ENCODE measurements around the gene LRRC49.

DNA sequence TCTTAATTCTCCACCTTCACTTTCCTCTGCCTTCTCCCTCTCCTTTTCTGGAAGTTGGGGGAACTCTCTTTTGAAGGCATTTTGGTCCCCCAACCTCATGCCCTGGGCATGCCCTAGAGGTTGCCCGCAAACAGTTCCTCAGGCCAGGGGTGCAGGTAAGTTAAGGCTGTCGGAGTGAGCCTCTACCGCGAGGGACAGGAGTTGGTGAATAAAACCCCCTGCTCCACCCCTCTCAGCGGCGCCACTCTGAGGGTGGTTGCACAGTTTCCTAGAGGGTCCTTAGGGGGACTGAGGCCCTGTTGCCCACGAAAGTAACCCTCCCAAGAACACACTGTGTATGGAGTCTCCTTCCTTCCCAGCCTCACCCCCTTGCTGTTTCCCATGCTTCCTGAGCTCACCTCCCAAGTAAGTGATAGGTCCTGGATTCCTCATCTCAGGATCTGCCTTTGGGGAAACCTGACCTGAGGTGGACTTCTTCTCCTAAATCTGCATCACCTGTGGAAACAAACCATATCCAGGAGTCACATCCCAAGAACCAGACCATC is 199.5 kb downstream of the LRRC49 start:
- TF ChIP-seq EZH2 (IDR thresholded peaks at IDR 0.05) (no peak), POLR2AphosphoS5 (IDR thresholded peaks at IDR 0.05; ENCODE audit: borderline replicate concordance, low read depth, low read length) (no peak)
